Activated T-helper 9 cell treated with anti-CD3 and anti-CD28 coated beads, Interleukin-2, amount 50 U/mL, for 16 hours (primary cell): ENCODE results near the gene SF3B5.
"Not testable (repeated sequence)": the region's sequence is repeated elsewhere in the genome, so short reads cannot be mapped to it uniquely, and the experiment has no call there.

Experiments
- DNase-seq: peaks from one replicate; pipeline ENCODE4 v3.0.0-alpha.2; 2020; ENCODE audit warnings: low read depth

SF3B5 gene

DNA sequence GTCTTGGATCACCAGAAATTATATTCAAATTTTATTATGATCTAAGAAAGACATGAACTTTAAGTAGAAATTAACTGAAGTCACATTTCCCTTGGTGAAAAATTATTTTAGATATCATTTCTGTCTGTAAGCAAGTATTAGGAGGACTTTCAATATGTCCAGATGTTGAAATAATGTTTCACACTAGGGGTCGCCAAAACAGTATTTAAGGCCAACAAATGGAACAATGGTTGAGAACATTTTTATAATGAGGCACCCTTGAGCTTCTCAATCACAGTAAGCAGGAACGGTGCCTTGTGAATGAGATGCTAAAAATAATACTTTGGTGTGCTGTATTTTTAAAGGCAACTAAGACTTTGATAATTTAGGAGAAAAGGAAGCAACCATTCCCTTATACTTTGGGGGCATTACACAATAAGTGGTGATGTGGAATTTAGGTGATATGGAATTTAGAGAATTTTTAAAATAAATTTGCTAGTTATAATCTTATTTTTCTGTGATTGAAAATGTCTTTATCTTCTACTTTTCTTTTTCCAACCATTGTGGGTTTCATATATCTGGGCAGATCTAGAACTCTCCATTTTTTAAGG is 9.6 kb upstream of the SF3B5 start:
- no peak for DNase-seq

DNA sequence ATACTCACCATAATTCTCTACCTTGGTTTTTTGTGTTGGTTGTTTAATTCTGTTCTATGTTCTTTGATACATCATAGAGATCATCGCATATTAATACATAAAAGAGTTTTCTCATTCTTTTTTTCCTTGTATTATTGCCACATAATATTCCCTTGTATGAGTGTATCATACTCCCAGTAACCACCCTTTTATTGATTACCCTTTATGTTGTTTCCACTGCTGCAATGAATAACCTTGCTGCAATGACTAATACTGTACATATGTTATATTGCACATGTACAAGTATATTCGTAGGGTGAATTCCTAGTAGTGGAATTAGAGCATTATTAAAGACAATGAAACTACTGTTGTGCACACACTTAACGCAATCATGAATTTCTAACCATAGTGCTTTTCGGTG is 9.1 kb upstream of the SF3B5 start:
- DNase-seq: no peak

GRCh38 chr6:144103026-144103563 is 7.7 kb upstream of the SF3B5 start:
- DNase-seq: no peak

- no peak for DNase-seq
Measured at GRCh38 chr6:144098993-144099392, 3.6 kb upstream of the SF3B5 start.

DNA sequence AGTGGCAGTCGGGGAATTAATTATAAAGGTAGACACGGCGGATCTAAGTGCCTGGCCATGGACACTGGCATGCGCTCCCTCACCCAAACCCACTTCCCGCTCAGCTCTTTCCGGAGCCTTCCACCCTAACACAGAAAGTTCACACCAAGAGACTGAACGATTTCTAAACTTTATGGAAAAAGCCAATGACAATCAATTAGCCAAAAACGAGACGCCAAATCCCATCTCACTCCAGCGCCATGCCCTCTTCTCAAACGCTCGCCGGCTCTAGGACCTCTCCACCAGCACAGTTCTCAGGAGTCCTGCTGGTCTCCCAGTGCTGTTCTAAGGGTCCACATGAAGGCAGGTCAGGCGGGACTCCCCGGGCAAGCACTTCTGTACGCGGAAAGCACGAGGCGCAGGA is 641 bp downstream of the SF3B5 start:
- DNase-seq: no peak

DNA sequence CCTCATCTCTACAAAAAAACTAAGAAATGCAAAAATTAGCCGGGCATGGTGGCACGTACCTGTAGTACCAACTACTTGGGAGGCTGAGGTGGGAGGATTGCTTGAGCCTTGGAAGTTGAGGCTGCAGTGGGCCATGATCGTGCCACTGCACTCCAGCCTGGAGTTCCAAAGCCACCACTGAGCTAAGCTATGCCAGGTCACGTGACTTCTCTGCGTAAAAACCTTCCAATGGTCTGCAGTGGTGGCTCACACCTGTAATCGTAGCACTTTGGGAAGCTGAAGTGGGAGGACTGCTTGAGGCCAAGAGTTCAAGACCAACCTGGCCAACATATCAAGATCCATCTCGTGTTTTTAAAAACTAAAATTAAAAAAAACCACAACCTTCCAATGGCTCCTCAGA is 1.7 kb downstream of the SF3B5 start:
- no peak for DNase-seq

DNA sequence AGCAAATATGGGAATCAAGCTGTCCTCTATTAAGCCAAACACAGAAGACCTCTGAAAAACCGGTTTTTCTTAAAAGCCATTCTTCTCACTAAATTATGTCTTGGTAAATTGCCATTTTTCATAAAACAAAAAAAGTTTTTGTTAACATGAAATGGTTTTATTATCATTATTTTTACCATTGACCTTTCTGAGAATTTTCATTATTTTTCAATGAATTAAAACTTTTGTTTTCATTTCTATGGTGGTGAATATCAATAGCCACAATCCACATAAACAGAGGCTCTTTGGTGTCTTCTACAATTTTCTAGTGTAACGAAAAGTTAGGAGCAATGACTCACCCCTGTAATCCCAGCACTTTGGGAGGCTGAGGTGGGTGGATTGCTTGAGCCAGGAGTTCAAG is 2.1 kb downstream of the SF3B5 start:
- DNase-seq: no peak

DNA sequence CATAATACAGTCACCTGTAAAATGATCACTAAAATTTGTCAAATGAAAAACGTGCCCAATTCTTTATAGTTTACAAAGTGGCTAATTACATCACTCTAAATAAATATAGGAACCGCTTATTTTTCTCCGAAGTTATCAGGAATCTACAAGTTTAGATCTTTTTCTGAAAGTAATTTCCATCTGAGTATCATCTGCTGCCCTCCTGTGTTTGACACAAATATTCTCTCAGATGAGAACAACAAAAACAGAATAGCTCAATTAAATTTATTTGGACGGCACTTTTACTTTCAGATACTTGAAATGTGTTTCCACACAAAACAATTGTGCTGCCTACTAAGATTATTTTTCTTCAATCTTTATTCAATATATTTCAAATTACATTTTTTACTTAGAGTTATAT is 5.0 kb downstream of the SF3B5 start:
- no peak for DNase-seq

GRCh38 chr6:144087789-144088426 is 7.5 kb downstream of the SF3B5 start:
- no peak for DNase-seq

DNA sequence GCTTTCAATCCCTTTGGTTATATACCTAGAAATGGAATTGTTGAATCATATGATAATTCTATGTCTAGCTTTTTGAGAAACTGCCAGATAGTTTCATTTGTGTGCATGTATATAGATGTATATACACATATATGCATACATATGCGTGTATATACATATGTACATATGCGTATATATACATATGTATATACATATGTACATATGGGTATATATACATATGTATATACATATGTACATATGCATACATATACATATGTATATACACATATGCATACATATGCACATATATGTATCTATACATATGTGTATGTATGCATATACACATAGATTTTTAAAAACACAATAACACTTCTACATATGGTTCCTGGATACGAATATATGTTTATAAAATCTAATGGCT is 8.4 kb downstream of the SF3B5 start:
- DNase-seq: no peak

DNA sequence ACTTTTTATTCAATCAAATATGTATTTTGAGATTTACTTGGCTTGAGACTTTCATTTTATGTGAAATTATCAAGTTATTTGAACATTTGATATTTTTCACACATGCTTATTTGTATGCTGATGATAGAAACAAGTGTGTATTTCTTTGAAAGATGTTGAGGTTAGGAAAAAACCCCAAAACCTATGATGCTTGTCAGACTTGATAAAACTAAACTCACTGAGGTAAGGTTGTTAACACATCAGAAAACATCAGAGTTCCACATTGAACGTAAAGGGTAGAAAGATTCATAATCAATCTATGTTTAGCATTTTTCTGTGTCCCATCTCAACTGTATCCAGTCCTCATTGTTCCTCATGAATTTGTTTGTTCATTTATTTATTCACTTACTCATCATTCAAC is 12.2 kb downstream of the SF3B5 start:
- no peak for DNase-seq

- not testable (repeated sequence) for DNase-seq
Measured at GRCh38 chr6:144082412-144082811, 13.0 kb downstream of the SF3B5 start.

GRCh38 chr6:144077871-144078270 is 17.5 kb downstream of the SF3B5 start:
- DNase-seq: no peak

- DNase-seq: no peak
Measured at GRCh38 chr6:144075875-144076274, 19.5 kb downstream of the SF3B5 start.

GRCh38 chr6:144075187-144075586 is 20.2 kb downstream of the SF3B5 start:
- DNase-seq: no peak

DNA sequence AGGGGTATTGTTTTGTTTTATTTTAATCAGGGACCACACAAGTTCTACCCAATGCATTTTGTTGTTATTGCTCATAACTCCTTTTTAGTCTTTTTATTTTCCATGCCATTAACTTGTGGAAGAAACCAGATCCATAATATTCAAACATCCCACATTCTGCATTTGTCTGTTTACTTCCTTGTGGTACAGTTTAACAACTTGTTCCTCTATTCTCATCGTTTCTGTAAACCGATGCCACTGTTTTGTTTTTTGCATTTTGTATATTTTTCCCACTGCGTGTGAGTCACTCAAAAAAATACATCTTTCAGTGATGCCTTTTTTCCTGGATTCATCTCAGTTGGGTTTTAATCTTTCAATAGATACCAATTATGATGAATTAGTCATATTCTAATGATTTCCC is 22.3 kb downstream of the SF3B5 start:
- DNase-seq: no peak

- DNase-seq: no peak
Measured at GRCh38 chr6:144069506-144069905, 25.9 kb downstream of the SF3B5 start.

GRCh38 chr6:144068794-144069193 is 26.6 kb downstream of the SF3B5 start:
- no peak for DNase-seq

- DNase-seq: no peak
Measured at GRCh38 chr6:144066741-144067484, 28.5 kb downstream of the SF3B5 start.

GRCh38 chr6:144066255-144066654 is 29.1 kb downstream of the SF3B5 start:
- DNase-seq: no peak

DNA sequence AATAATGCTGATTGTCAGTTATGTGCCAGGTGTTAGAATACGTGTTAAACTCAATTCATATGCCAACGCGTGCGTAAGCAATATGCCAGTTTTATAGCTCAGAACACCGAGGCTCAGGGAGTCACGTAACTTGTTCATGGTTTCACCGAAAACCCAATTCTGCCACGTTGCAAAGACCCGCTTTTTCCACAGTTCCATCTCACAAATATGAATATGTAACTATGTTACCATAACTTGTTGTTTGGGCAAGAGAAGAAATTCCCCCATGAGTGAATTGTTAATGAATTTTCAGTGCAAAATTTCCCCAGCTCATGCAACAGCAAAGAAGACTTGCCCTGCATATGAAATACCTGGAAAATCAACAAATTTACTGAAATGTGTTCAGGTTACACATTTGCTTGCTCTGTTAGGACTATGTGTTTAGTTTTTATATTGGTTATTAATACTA is 30.1 kb downstream of the SF3B5 start:
- peak; percentile 7 for DNase-seq

DNA sequence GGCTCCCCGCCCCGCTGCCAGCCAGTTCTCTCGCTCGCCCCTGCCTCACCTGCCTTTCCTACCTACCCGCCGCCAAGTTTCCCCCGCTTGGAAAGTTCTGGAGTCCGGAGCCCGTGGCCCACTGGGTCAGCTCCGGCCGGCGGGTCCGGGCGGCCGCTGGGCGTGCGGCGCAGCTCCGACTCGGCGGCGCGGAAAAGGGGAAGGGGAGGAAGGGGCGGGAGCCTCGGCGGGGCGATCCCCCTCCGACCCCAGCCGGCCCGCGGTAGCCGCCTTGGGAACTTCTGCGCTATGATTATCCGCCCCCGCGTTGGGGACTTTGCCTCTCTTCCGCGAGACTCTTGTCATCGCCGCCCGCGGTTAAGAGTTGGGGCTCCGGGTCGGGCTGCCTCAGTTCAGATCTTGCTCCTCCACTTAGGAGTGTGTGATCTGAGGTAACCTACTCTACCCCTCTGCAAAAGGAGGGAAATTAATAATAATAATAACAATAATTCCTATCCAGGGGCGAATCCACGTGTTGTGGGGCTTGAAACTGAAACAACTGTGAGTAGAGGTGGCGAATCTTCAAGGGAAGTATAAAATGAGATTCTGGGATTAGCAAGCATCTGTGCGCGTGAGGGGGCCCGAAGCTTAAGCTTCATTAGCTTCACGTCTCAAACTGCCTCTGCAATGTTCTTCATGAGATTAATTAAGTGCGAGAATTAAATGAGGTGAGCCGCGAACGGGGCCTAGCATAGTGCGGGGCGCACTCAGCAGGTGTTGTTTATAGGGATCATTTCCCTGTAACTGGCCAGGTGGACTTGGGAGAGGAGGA is 30.8 kb downstream of the SF3B5 start:
- DNase-seq: peak; percentile 62
